ENCODE data around the gene TTLL6. TPM values are rescaled to one million over a fixed set of nuclear protein-coding genes. Genes with fewer than 3 reads are reported as not detected.

Gene TTLL6
- total and polyA plus RNA-seq, 9 of the 15 experiments (the other 6 are each of a cell fraction or from before 2014, with no cell fraction given): 0.05 TPM; not detected in 8

GRCh38 chr17:48830840-48831548 lies 14.0 kb upstream of the TTLL6 start, which contains the start of gene CALCOCO2 (continued):
- no peak for TF ChIP-seq U2AF1 (optimal IDR thresholded peaks at IDR 0.05; ENCODE audit: low read depth, low read length)
- TF ChIP-seq NFIC (IDR thresholded peaks at IDR 0.05): no peak
- no peak for TF ChIP-seq ZNF395 (CRISPR knock-in tag; IDR thresholded peaks at IDR 0.05)
- TF ChIP-seq KAT7 (CRISPR knock-in tag; IDR thresholded peaks at IDR 0.05; ENCODE audit: borderline replicate concordance): no peak
- TF ChIP-seq ATF6 (CRISPR knock-in tag; IDR thresholded peaks at IDR 0.05): no peak
- no peak for TF ChIP-seq CUX1 (CRISPR knock-in tag; IDR thresholded peaks at IDR 0.05)
- no peak for TF ChIP-seq PRMT5 (CRISPR knock-in tag; IDR thresholded peaks at IDR 0.05)
- no peak for TF ChIP-seq EHMT2 (IDR thresholded peaks at IDR 0.05)
- no peak for TF ChIP-seq BMI1 (IDR thresholded peaks at IDR 0.05; ENCODE audit: low read length)
- peak; percentile 76 for TF ChIP-seq TFAP4 (CRISPR knock-in tag; IDR thresholded peaks at IDR 0.05; ENCODE audit: borderline replicate concordance)
- TF ChIP-seq PHF20 (IDR thresholded peaks at IDR 0.05; ENCODE audit: partially characterized antibody): no peak
- no peak for TF ChIP-seq PRPF4 (IDR thresholded peaks at IDR 0.05; ENCODE audit: insufficient read depth, low read depth, low read length, poor library complexity, severe bottlenecking)
- no peak for TF ChIP-seq BRF2 (IDR thresholded peaks at IDR 0.05; ENCODE audit: borderline replicate concordance, insufficient read depth, insufficient read length)
